GM23338 (cell line): ENCODE measurements around the gene TMEM270. TPM values are rescaled to one million over a fixed set of nuclear protein-coding genes. Genes with fewer than 3 reads are reported as not detected.
A peak's percentile ranks its signal among the peaks of the same experiment; 100 is the strongest.

ENCODE experiments used
- ATAC-seq: fragments of 200-7000 bp; cut with Tn5 transposase; 3 replicates; pipeline ENCODE4 v1.9.1; 2020
- DNase-seq: peaks from one replicate; pipeline ENCODE4 v3.0.0-alpha.2; 2015; ENCODE audit warnings: low spot score
- H2AFZ ChIP-seq: fragments of 200-600 bp; sonication (generic); 2 replicates; pipeline ENCODE4 v1.8.0; 2016; ENCODE audit warnings: antibody characterized with exemption, mild to moderate bottlenecking, moderate library complexity
- H3F3A ChIP-seq: fragments of 200-600 bp; sonication (generic); replicated peaks from 2 replicates; pipeline ENCODE4 v1.8.0; 2017; ENCODE audit warnings: antibody characterized with exemption, mixed run types, low read depth
- H3K27ac ChIP-seq: fragments of 200-600 bp; sonication (generic); 2 replicates; pipeline ENCODE4 v1.6.1; 2016; ENCODE audit warnings: low read depth
- H3K27me3 ChIP-seq: fragments of 200-600 bp; sonication (generic); 2 replicates; pipeline ENCODE4 v1.8.0; 2016; ENCODE audit warnings: mild to moderate bottlenecking, mixed run types, moderate library complexity; ENCODE audit not compliant: insufficient read depth
- H3K36me3 ChIP-seq: fragments of 200-600 bp; sonication (generic); 2 replicates; pipeline ENCODE4 v1.8.0; 2016; ENCODE audit warnings: mild to moderate bottlenecking; ENCODE audit not compliant: insufficient read depth
- H3K4me1 ChIP-seq: fragments of 200-600 bp; sonication (generic); 2 replicates; pipeline ENCODE4 v1.8.0; 2016; ENCODE audit warnings: mild to moderate bottlenecking, moderate library complexity; ENCODE audit not compliant: insufficient read depth
- H3K4me2 ChIP-seq: fragments of 200-600 bp; sonication (generic); 2 replicates; pipeline ENCODE4 v1.7.1; 2017; ENCODE audit warnings: mixed run types
- H3K4me3 ChIP-seq: fragments of 200-600 bp; sonication (generic); 2 replicates; pipeline ENCODE4 v1.6.1; 2016; ENCODE audit warnings: mixed run types
- H3K79me2 ChIP-seq: fragments of 200-600 bp; sonication (generic); replicated peaks from 2 replicates; pipeline ENCODE4 v1.8.0; 2017; ENCODE audit warnings: mild to moderate bottlenecking; ENCODE audit not compliant: insufficient read depth
- H3K9me2 ChIP-seq: fragments of 200-600 bp; sonication (generic); 2 replicates; pipeline ENCODE4 v1.8.0; 2017; ENCODE audit not compliant: insufficient read depth
- H4K20me1 ChIP-seq: fragments of 200-600 bp; sonication (generic); replicated peaks from 2 replicates; pipeline ENCODE4 v1.8.0; 2017; ENCODE audit warnings: mild to moderate bottlenecking; ENCODE audit not compliant: insufficient read depth
- H3K27ac Mint-ChIP-seq: 2 replicates; pipeline ENCODE4 v1.8.0; 2020; ENCODE audit warnings: inconsistent platforms, mild to moderate bottlenecking, moderate library complexity, mixed read lengths
- H3K27me3 Mint-ChIP-seq: 3 replicates; pipeline ENCODE4 v1.8.0; 2022; ENCODE audit warnings: low read depth, mild to moderate bottlenecking, moderate library complexity, mixed read lengths, inconsistent platforms; ENCODE audit not compliant: insufficient read depth, poor library complexity
- H3K36me3 Mint-ChIP-seq: 3 replicates; pipeline ENCODE4 v1.8.0; 2021; ENCODE audit warnings: low read depth, mild to moderate bottlenecking, inconsistent platforms, moderate library complexity, mixed read lengths
- H3K4me1 Mint-ChIP-seq: 3 replicates; pipeline ENCODE4 v1.8.0; 2020; ENCODE audit warnings: mild to moderate bottlenecking, inconsistent platforms, mixed read lengths
- H3K4me3 Mint-ChIP-seq: 3 replicates; pipeline ENCODE4 v1.8.0; 2021; ENCODE audit warnings: moderate library complexity, mild to moderate bottlenecking, inconsistent platforms, mixed read lengths
- H3K9me3 Mint-ChIP-seq: 3 replicates; pipeline ENCODE4 v1.8.0; 2020; ENCODE audit warnings: moderate library complexity, mild to moderate bottlenecking, inconsistent platforms, mixed read lengths
- CREB1 ChIP-seq: fragments of 250-450 bp; sonication (Bioruptor Pico); IDR thresholded peaks from 2 replicates; pipeline ENCODE4 v1.5.0; 2020; ENCODE audit warnings: low read depth, mild to moderate bottlenecking, moderate library complexity
- CTCF ChIP-seq, 2 experiments: fragments of 200-600 bp in 1 of 2; sonication (generic) in 1 of 2; conservative IDR thresholded peaks; 2 replicates each; pipeline versions ENCODE4 v1.5.1 to v1.6.1; 2016 to 2017; ENCODE audit warnings: antibody characterized with exemption in 2 of 2, low read depth in 2 of 2, mild to moderate bottlenecking in 2 of 2, moderate library complexity in 1 of 2
- ETS1 ChIP-seq: IDR thresholded peaks from 2 replicates; pipeline ENCODE4 v1.6.1; 2016; ENCODE audit warnings: antibody characterized with exemption
- EZH2 ChIP-seq: fragments of 200-600 bp; sonication (generic); IDR thresholded peaks from one replicate; pipeline ENCODE4 v1.8.0; 2017; ENCODE audit warnings: antibody characterized with exemption, mild to moderate bottlenecking, low read depth; ENCODE audit not compliant: unreplicated experiment
- EZH2phosphoT487 ChIP-seq: fragments of 200-600 bp; sonication (generic); IDR thresholded peaks from one replicate; pipeline ENCODE4 v1.8.1; 2018; ENCODE audit warnings: antibody characterized with exemption; ENCODE audit not compliant: unreplicated experiment
- JUNB ChIP-seq: IDR thresholded peaks from one replicate; pipeline ENCODE4 v1.6.1; 2016; ENCODE audit warnings: antibody characterized with exemption; ENCODE audit not compliant: unreplicated experiment
- NANOG ChIP-seq: IDR thresholded peaks from 2 replicates; pipeline ENCODE4 v1.6.1; 2016; ENCODE audit warnings: antibody characterized with exemption, borderline replicate concordance
- POLR2AphosphoS5 ChIP-seq: IDR thresholded peaks from 2 replicates; pipeline ENCODE4 v1.6.1; 2016; ENCODE audit warnings: antibody characterized with exemption, low read depth
- REST ChIP-seq: IDR thresholded peaks from one replicate; pipeline ENCODE4 v1.6.1; 2018; ENCODE audit warnings: antibody characterized with exemption; ENCODE audit not compliant: unreplicated experiment
- STAT1 ChIP-seq: IDR thresholded peaks from one replicate; pipeline ENCODE4 v1.6.1; 2016; ENCODE audit warnings: antibody characterized with exemption; ENCODE audit not compliant: unreplicated experiment
- ZNF114 ChIP-seq: fragments of 250-450 bp; sonication (Bioruptor Pico); IDR thresholded peaks from 2 replicates; pipeline ENCODE4 v1.5.0; 2020; ENCODE audit warnings: mild to moderate bottlenecking, moderate library complexity
- ZNF331 ChIP-seq: fragments of 250-450 bp; sonication (Bioruptor Pico); IDR thresholded peaks from 2 replicates; pipeline ENCODE4 v1.5.0; 2020; ENCODE audit warnings: low read depth, mild to moderate bottlenecking, moderate library complexity
- ZNF462 ChIP-seq: fragments of 250-450 bp; sonication (Bioruptor Pico); IDR thresholded peaks from 2 replicates; pipeline ENCODE4 v1.5.0; 2020; ENCODE audit warnings: mild to moderate bottlenecking, moderate library complexity
- polyA plus RNA-seq: library from polyadenylated mRNA; unstranded; fragments of >200 nt; fragmentation: Nextera tagmentation; extraction: Ambion mirVana; gene quantifications from 2 replicates; pipeline ENCODE4 v1.2.1, GENCODE V29; 2016
- total RNA-seq: library from RNA; depleted of rRNA; stranded (reverse); fragments of >200 nt; shearing (Covaris generic); gene quantifications from 2 replicates; pipeline ENCODE4 v1.2.3, GENCODE V29; 2014

The TMEM270 gene
- total and polyA plus RNA-seq, 2 experiments from 2014 or later: not detected

- H3K27me3 ChIP-seq: no peaks in the 10 kb centered on the region
- peak overlapping the region; percentile 84 for H2AFZ ChIP-seq
- H4K20me1 ChIP-seq: no peaks in the 10 kb centered on the region
- Mint-ChIP-seq H3K9me3 (no peaks in the 10 kb centered on the region), H3K4me3 (no peak overlapping the region), H3K36me3 (no peaks in the 10 kb centered on the region), H3K4me1 (peaks cover 18% of the 10 kb centered on the region), H3K27ac (no peak overlapping the region), H3K27me3 (peaks cover 9% of the 10 kb centered on the region)
- peak overlapping the region; percentile 51; the same call in 1 of the 2 replicates for H3K4me2 ChIP-seq
- no peaks in the 10 kb centered on the region for H3K36me3 ChIP-seq
- no peak overlapping the region for H3K4me3 ChIP-seq
- no peaks in the 10 kb centered on the region for H3K9me2 ChIP-seq
- peak; percentile 30 for ATAC-seq
- TF ChIP-seq NANOG: no peak
- TF ChIP-seq ZNF462: no peak
- no peak for TF ChIP-seq EZH2
- no peak for TF ChIP-seq STAT1
- TF ChIP-seq CREB1 (CRISPR knock-in tag): no peak
- TF ChIP-seq ETS1: no peak
- TF ChIP-seq EZH2phosphoT487: no peak
- no peak for TF ChIP-seq ZNF331 (CRISPR knock-in tag)
- TF ChIP-seq ZNF114 (CRISPR knock-in tag): no peak
- TF ChIP-seq JUNB: no peak
- TF ChIP-seq POLR2AphosphoS5: no peak
- TF ChIP-seq REST: no peak
- no peak for TF ChIP-seq CTCF (conservative IDR thresholded peaks at IDR 0.05; ENCODE audit: low read depth in 2 of 2)
- H3K4me1 ChIP-seq: peaks cover 20% of the 10 kb centered on the region
- DNase-seq: peak; percentile 52
- no peaks in the 10 kb centered on the region for H3F3A ChIP-seq
- no peak overlapping the region for H3K27ac ChIP-seq
- no peaks in the 10 kb centered on the region for H3K79me2 ChIP-seq
These were observed 8.2 kb downstream of the TMEM270 start for GRCh38 chr7:73869011-73869798.
